ENCODE data around the gene HLA-DMA. TPM values are rescaled to one million over a fixed set of nuclear protein-coding genes. Genes with fewer than 3 reads are reported as not detected.

HLA-DMA gene
- polyA plus RNA-seq, 1 experiment: 7.1 TPM

- CTCF ChIA-PET: interaction anchor here (0.8 to 2.1 kb wide), 3 partner anchors 9 to 156 kb away, joined by 3 to 18 read pairs (median 3); no protein-coding TSS in a partner anchor
- Histone ChIP-seq H3K4me3 (ENCODE audit: low read depth, low read length) (no peak overlapping the region), H3K9me3 (ENCODE audit: control insufficient read depth, insufficient read depth, low read length) (no peaks in the 10 kb centered on the region), H3K27ac (ENCODE audit: low read depth, low read length) (no peak overlapping the region), H3K27me3 (ENCODE audit: control insufficient read depth, insufficient read depth, low read length) (peaks cover 16% of the 10 kb centered on the region)
- POLR2A ChIA-PET: no interaction called here
- DNase-seq (ENCODE audit: low read depth, low spot score): no peak
- TF ChIP-seq CTCF (IDR thresholded peaks at IDR 0.05; ENCODE audit: low read depth, low read length): no peak
These were observed 40.6 kb upstream of the HLA-DMA start for GRCh38 chr6:32993363-32993973.

GRCh38 chr6:32991972-32992371, 39.1 kb upstream of the HLA-DMA start:
- Histone ChIP-seq H3K27me3 (ENCODE audit: control insufficient read depth, insufficient read depth, low read length) (peaks cover 10% of the 10 kb centered on the region), H3K9me3 (ENCODE audit: control insufficient read depth, insufficient read depth, low read length) (no peaks in the 10 kb centered on the region), H3K4me3 (ENCODE audit: low read depth, low read length) (no peak overlapping the region), H3K27ac (ENCODE audit: low read depth, low read length) (no peak overlapping the region)
- ChIA-PET POLR2A (no interaction called here), CTCF (interaction anchor here (0.8 to 2.1 kb wide), 4 partner anchors 7 to 157 kb away, joined by 3 to 18 read pairs (median 5); no protein-coding TSS in a partner anchor)
- no peak for TF ChIP-seq CTCF (IDR thresholded peaks at IDR 0.05; ENCODE audit: low read depth, low read length)
- no peak for DNase-seq (ENCODE audit: low read depth, low spot score)

- no peak overlapping the region for H3K4me3 ChIP-seq (ENCODE audit: low read depth, low read length)
- CTCF ChIA-PET: interaction anchor here (1.4 to 6.9 kb wide), 4 partner anchors 36 to 151 kb away, joined by 3 to 252 read pairs (median 8); partner anchors contain the start of gene TAP2
These were observed 36.5 kb upstream of the HLA-DMA start for GRCh38 chr6:32989368-32989767.

GRCh38 chr6:32984622-32985389, 31.9 kb upstream of the HLA-DMA start:
- ChIA-PET CTCF (interaction anchor here (0.6 to 6.9 kb wide), 63 partner anchors 8 to 465 kb away, joined by 3 to 252 read pairs (median 7); partner anchors contain the start of genes HLA-DMA, RING1 and TAP2), POLR2A (interaction anchor here (0.5 to 9.4 kb wide), 5 partner anchors 14 to 258 kb away, joined by 3 to 199 read pairs (median 4); partner anchors contain the start of gene BRD2)
- Histone ChIP-seq H3K4me3 (ENCODE audit: low read depth, low read length) (no peak overlapping the region), H3K9me3 (ENCODE audit: control insufficient read depth, insufficient read depth, low read length) (no peaks in the 10 kb centered on the region), H3K27ac (ENCODE audit: low read depth, low read length) (no peak overlapping the region), H3K27me3 (ENCODE audit: control insufficient read depth, insufficient read depth, low read length) (peaks cover 3% of the 10 kb centered on the region)
- peak; percentile 92 for TF ChIP-seq CTCF (IDR thresholded peaks at IDR 0.05; ENCODE audit: low read depth, low read length)
- DNase-seq (ENCODE audit: low read depth, low spot score): peak; percentile 63

More at GRCh38 chr6:32989368-32989767, 36.5 kb upstream of the HLA-DMA start:
- no peaks in the 10 kb centered on the region for H3K9me3 ChIP-seq (ENCODE audit: control insufficient read depth, insufficient read depth, low read length)
- DNase-seq (ENCODE audit: low read depth, low spot score): no peak
- no peak for TF ChIP-seq CTCF (IDR thresholded peaks at IDR 0.05; ENCODE audit: low read depth, low read length)
- peaks cover 3% of the 10 kb centered on the region for H3K27me3 ChIP-seq (ENCODE audit: control insufficient read depth, insufficient read depth, low read length)
- H3K27ac ChIP-seq (ENCODE audit: low read depth, low read length): no peak overlapping the region
- POLR2A ChIA-PET: interaction anchor here (3.7 kb wide), 1 partner anchor 18 kb away, joined by 26 read pairs; no protein-coding TSS in a partner anchor

Data from AG04450 (cell line).